Vagina (tissue), 2 donors: ENCODE data around the gene ZBTB34.

Experiments
- POLR2AphosphoS5 ChIP-seq, 2 donors: sonication (generic); formaldehyde crosslinking; IDR thresholded peaks; one replicate each; pipeline ENCODE4 v1.9.0; 2017; ENCODE audit warnings: antibody characterized with exemption in 2 of 2, mild to moderate bottlenecking in 2 of 2, low read depth in 1 of 2; ENCODE audit not compliant: insufficient read depth in 1 of 2
- TF ChIP-seq, protein P1 (sequence below), 3 experiments: fragments of 450-650 bp in 2 of 3; fragments of 200-600 bp in 1 of 3; sonication (generic) in 1 of 3; IDR thresholded peaks; one replicate each; pipeline ENCODE4 v1.5.1; 2017 to 2019; ENCODE audit warnings: antibody characterized with exemption in 3 of 3, mild to moderate bottlenecking in 2 of 3, moderate library complexity in 2 of 3

- no peak for TF ChIP-seq POLR2AphosphoS5 (IDR thresholded peaks at IDR 0.05; ENCODE audit: insufficient read depth in 1 of 2, low read depth in 1 of 2)
- TF ChIP-seq, protein P1, sequence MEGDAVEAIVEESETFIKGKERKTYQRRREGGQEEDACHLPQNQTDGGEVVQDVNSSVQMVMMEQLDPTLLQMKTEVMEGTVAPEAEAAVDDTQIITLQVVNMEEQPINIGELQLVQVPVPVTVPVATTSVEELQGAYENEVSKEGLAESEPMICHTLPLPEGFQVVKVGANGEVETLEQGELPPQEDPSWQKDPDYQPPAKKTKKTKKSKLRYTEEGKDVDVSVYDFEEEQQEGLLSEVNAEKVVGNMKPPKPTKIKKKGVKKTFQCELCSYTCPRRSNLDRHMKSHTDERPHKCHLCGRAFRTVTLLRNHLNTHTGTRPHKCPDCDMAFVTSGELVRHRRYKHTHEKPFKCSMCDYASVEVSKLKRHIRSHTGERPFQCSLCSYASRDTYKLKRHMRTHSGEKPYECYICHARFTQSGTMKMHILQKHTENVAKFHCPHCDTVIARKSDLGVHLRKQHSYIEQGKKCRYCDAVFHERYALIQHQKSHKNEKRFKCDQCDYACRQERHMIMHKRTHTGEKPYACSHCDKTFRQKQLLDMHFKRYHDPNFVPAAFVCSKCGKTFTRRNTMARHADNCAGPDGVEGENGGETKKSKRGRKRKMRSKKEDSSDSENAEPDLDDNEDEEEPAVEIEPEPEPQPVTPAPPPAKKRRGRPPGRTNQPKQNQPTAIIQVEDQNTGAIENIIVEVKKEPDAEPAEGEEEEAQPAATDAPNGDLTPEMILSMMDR (IDR thresholded peaks at IDR 0.05): no peak
Observed at GRCh38 chr9:126925876-126926275, 65.4 kb downstream of the ZBTB34 start.
